Ovary (tissue), 9 donors: ENCODE results near the gene IMPA2. TPM values are rescaled to one million over a fixed set of nuclear protein-coding genes. Genes with fewer than 3 reads are reported as not detected.

Experiments used
- DNase-seq, 5 donors: peaks; one replicate each; pipeline ENCODE4 v3.0.0-alpha.2; 2019 to 2020
- H3K27ac ChIP-seq, 2 donors: fragments of 200-600 bp; one replicate each; pipeline versions ENCODE4 v1.5.1 to v1.8.0; 2019 to 2022
- H3K27me3 ChIP-seq: fragments of 200-600 bp; one replicate; pipeline ENCODE4 v1.8.0; 2022
- H3K36me3 ChIP-seq: fragments of 200-600 bp; sonication (generic); one replicate; pipeline ENCODE4 v1.5.1; 2019
- H3K4me1 ChIP-seq: one replicate; pipeline ENCODE4 v1.8.1; 2013; ENCODE audit warnings: mild to moderate bottlenecking, moderate library complexity; ENCODE audit not compliant: insufficient read depth
- H3K4me3 ChIP-seq: fragments of 200-600 bp; sonication (generic); one replicate; pipeline ENCODE4 v1.5.1; 2017
- H3K9me3 ChIP-seq, 2 donors: fragments of 200-600 bp in 1 of 2; sonication (generic) in 1 of 2; one replicate each; pipeline versions ENCODE4 v1.5.1 to v1.8.1; 2013 to 2019; ENCODE audit warnings: mild to moderate bottlenecking in 1 of 2, moderate library complexity in 1 of 2
- CTCF ChIP-seq, 3 donors: fragments of 450-650 bp in 2 of 3; fragments of 200-600 bp in 1 of 3; IDR thresholded peaks; one replicate each; pipeline versions ENCODE4 v1.5.1 to v1.8.0; 2016 to 2022; ENCODE audit warnings: antibody characterized with exemption in 3 of 3, mild to moderate bottlenecking in 1 of 3
- EP300 ChIP-seq: sonication (generic); formaldehyde crosslinking; IDR thresholded peaks from one replicate; pipeline ENCODE4 v1.6.1; 2017; ENCODE audit warnings: antibody characterized with exemption
- POLR2A ChIP-seq: fragments of 450-650 bp; IDR thresholded peaks from one replicate; pipeline ENCODE4 v1.6.1; 2017; ENCODE audit warnings: antibody characterized with exemption, mild to moderate bottlenecking, moderate library complexity
- WGBS, 3 donors: extraction: QIAGEN DNeasy Blood & Tissue Kit in 1 of 3; methylation state at CpG; one replicate each; pipeline versions ENCODE4 v1.1.5 to v1.1.7; 2013 to 2017; 5-methylcytosine and 5-hydroxymethylcytosine counted together
- intact Hi-C, 4 donors: fragments of 100-400 bp; cut with DNase I; formaldehyde crosslinking; loops; one replicate each; pipeline versions ENCODE4 v1.11.0 to v1.15.1; 2022 to 2023
- polyA plus RNA-seq, 2 donors: library from polyadenylated mRNA; stranded (reverse); fragments of 200-250 nt in 1 of 2; fragments of 350-450 nt in 1 of 2; fragmentation: Illumina TruSeq in 1 of 2; extraction: RNeasy Lipid Tissue Mini Kit (QIAGEN cat#74804) in 1 of 2; gene quantifications; one replicate each; pipeline ENCODE4 v1.2.3, GENCODE V29; 2013 to 2014
- total RNA-seq, 7 donors: library from RNA; depleted of rRNA in 2 of 7; stranded (reverse); fragments of >200 nt in 2 of 7; fragmentation: NEBNext Ultra II Directional in 3 of 7; extraction: Animal tissue kit (Norgen Biotek cat#: 25700) in 3 of 7; gene quantifications; one replicate each; pipeline versions ENCODE4 v1.1.0 to v1.2.4, GENCODE V29; 2016 to 2023
- donor health status: DM: no; HTN: no; CAD: no; lungs with moderate emphysema.
- donor health status: DM: no; HTN: no; CAD: no.
- donor health status: Bipolar disorder and iron deficiency.
- donor health status: DM: yes; HTN: yes; CAD: no.
- donor health status: DM: no; HTN: no; CAD: no.
- donor health status: DM: yes; HTN: yes; CAD: no.

IMPA2 gene
- total and polyA plus RNA-seq, 9 donors, result 15.4 to 33.5 (median 21.1) TPM

- WGBS, 3 donors, result 43 to 55% (median 47%) methylated on average over 5 of the region's 5 CpGs
- no peak for DNase-seq
- Histone ChIP-seq H3K4me3 (no peak overlapping the region), H3K4me1 (peaks cover 1% of the 10 kb centered on the region), H3K9me3 (no peaks in the 10 kb centered on the region), H3K27me3 (no peaks in the 10 kb centered on the region), H3K27ac (no peak overlapping the region), H3K36me3 (no peaks in the 10 kb centered on the region)
- intact Hi-C loops, result loop anchor here (5.0 to 10.0 kb wide), 4 partner anchors 307 to 387 kb away; no protein-coding TSS in a partner anchor
- TF ChIP-seq POLR2A, result no peak
- no peak for TF ChIP-seq EP300
These were observed 60.3 kb downstream of the IMPA2 start for GRCh38 chr18:12041561-12041960.

GRCh38 chr18:12043811-12044210, 62.5 kb downstream of the IMPA2 start:
- no peak for DNase-seq

GRCh38 chr18:12044591-12044990, 63.3 kb downstream of the IMPA2 start:
- TF ChIP-seq POLR2A (no peak), CTCF (IDR thresholded peaks at IDR 0.05) (no peak)
- DNase-seq, result no peak
- no peaks in the 10 kb centered on the region for H3K27me3 ChIP-seq
- intact Hi-C loops, result loop anchor here (5.0 to 10.0 kb wide), 4 partner anchors 310 to 390 kb away; no protein-coding TSS in a partner anchor
- WGBS, 3 donors, result 73 to 94% (median 73%) methylated on average over 5 of the region's 5 CpGs
- no peak overlapping the region for H3K4me3 ChIP-seq
- no peaks in the 10 kb centered on the region for H3K4me1 ChIP-seq
- no peak overlapping the region for H3K27ac ChIP-seq
- H3K9me3 ChIP-seq, result no peaks in the 10 kb centered on the region
- H3K36me3 ChIP-seq, result no peaks in the 10 kb centered on the region

More at GRCh38 chr18:12043811-12044210, 62.5 kb downstream of the IMPA2 start:
- intact Hi-C loops, result loop anchor here (5.0 to 10.0 kb wide), 4 partner anchors 309 to 389 kb away; no protein-coding TSS in a partner anchor
- TF ChIP-seq POLR2A, result no peak
- TF ChIP-seq CTCF (IDR thresholded peaks at IDR 0.05), result no peak
- no peak for TF ChIP-seq EP300
- Histone ChIP-seq H3K36me3 (no peaks in the 10 kb centered on the region), H3K9me3 (no peaks in the 10 kb centered on the region), H3K27me3 (no peaks in the 10 kb centered on the region), H3K27ac (no peak overlapping the region), H3K4me3 (no peak overlapping the region), H3K4me1 (peaks cover 1% of the 10 kb centered on the region)
- 73 to 90% (median 75%) methylated on average over 7 of the region's 7 CpGs for WGBS, 3 donors

GRCh38 chr18:12046046-12046750, 64.9 kb downstream of the IMPA2 start:
- H3K27me3 ChIP-seq, result no peaks in the 10 kb centered on the region
- no peak overlapping the region for H3K4me3 ChIP-seq
- H3K9me3 ChIP-seq, result no peaks in the 10 kb centered on the region
- no peak for TF ChIP-seq POLR2A
- TF ChIP-seq CTCF (IDR thresholded peaks at IDR 0.05), result no peak
- no peak for TF ChIP-seq EP300
- WGBS, 3 donors, result 75 to 94% (median 80%) methylated on average over 15 of the region's 15 CpGs
- H3K27ac ChIP-seq, result no peak overlapping the region
- DNase-seq, result no peak
- no peaks in the 10 kb centered on the region for H3K36me3 ChIP-seq
- H3K4me1 ChIP-seq, result no peaks in the 10 kb centered on the region
- intact Hi-C loops, result loop anchor here in 3 of 4 donors (5.0 to 10.0 kb wide), 3 partner anchors 34 to 391 kb away; no protein-coding TSS in a partner anchor
